Fibroblast of skin of scalp (primary cell): ENCODE measurements around the gene DNAJC15.

Experiments
- DNase-seq: peaks from one replicate; pipeline ENCODE4 v3.0.0-alpha.2; 2013

DNAJC15 gene

DNA sequence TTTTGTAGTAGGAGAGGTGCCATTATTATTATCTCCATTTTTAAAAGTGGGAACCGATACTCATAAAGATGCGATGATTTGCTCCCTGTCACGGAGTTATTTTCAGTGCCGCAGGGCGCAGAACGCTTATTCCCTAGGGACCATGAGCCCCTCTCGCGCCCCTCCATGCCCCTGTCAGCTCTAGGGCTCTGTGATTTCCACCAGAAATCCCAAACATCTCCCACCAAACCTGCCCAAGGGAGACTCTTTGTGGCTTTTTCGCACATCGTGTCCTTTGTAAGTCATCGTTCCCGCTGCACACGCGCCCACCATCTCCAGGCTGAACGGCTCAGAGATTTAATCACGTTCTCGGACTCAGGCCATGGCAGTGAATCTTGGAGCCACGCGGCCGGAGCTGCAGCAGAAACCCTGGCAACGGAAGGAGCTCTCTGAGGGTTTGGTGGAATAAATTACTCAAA lies 105.1 kb downstream of the DNAJC15 start:
- DNase-seq: no peak

- no peak for DNase-seq
Observed at GRCh38 chr13:43129066-43129465, 105.7 kb downstream of the DNAJC15 start.

DNA sequence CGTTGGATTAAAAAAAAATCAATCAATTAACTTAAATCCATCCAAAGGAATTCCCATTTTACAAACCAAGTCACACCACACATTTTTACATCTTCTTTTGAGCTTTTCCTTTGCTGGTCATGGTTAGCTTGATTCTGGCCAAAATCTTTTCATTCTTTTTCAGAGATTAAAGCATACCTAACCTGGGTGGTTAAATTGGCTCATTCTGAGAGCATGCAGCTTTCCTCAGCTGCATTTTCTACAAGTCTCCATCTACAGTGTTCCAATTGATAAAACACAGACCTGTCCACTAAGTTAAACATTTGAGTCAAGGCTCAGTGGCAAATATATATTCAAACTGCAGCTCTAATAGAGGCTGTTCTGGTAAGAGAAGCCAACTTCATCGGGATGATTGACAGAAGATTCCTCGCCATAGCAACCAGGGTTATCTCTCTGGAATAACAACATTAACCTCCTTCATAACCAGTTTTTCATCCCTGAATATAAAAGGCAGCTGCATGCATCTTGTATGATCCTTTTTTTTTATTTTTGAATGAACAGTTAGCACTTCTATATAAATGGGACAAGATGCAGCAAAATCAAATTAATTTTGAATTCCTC lies 106.2 kb downstream of the DNAJC15 start:
- DNase-seq: no peak

GRCh38 chr13:43132257-43132656 lies 108.9 kb downstream of the DNAJC15 start:
- peak; percentile 35 for DNase-seq

- no peak for DNase-seq
Observed at GRCh38 chr13:43132911-43133310, 109.5 kb downstream of the DNAJC15 start.

- no peak for DNase-seq
Observed at GRCh38 chr13:43133792-43134191, 110.4 kb downstream of the DNAJC15 start.

GRCh38 chr13:43134868-43135267 lies 111.5 kb downstream of the DNAJC15 start:
- DNase-seq: no peak

GRCh38 chr13:43135516-43135915 lies 112.1 kb downstream of the DNAJC15 start:
- no peak for DNase-seq

- peak; percentile 50 for DNase-seq
Observed at GRCh38 chr13:43136920-43137575, 113.7 kb downstream of the DNAJC15 start.

DNA sequence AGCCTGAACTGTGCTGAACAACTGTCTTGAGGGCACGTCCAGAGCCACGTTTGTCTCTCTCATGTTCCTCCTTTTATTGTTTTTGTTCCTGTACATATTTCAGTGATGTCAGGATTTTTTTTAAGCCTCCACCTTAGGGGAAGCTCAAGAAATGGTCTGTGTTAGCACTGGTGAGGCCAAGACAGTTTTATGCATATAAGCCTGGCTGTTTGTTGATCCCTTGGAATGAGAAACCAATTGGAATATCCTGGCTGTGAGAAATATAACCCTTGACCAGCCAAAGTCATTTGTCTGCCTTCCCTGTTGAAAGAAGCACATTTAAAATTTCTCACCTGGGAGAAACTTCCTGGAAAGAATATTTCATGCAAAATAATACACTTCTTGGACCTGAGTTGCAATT lies 115.8 kb downstream of the DNAJC15 start:
- DNase-seq: no peak

- no peak for DNase-seq
Observed at GRCh38 chr13:43139921-43140320, 116.5 kb downstream of the DNAJC15 start.

DNA sequence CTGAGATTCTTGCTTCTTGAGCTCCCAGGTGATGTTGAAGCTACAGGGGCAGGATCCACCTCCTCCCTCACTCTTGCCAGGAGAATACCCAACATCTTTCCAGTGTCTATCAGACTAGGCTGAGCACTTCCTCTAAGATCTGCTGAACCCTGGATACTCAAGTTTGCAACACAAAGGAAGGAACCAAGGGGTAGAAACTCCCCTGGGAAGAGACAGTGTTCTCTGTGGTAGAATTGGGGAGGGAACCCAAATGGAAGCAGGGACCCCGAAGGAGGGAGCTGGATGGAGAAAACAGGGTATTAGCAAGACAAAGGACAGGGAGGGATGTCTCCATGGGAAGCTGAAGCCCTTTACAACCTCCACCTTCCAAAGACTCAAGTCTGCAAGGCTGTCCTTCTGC lies 117.6 kb downstream of the DNAJC15 start:
- DNase-seq: no peak

DNA sequence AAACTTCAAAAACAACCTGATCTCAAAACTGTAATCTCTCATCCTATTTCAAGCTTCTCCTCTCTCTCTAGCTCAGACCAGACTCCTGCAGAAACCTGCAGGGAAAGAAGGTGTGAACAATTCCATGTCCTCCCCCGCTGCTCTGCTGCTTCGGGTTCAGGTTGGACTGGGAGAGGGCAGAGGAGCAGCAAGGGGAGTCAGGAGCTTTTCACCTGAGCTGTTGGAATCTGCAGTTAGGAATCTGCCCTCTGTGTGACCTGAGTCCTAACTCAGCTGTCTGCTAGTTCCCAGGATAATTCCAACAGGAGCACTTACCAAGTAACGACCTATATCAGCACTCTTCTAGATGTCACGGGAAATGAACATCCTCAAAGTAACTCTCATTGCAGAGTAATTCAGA lies 118.3 kb downstream of the DNAJC15 start:
- no peak for DNase-seq

DNA sequence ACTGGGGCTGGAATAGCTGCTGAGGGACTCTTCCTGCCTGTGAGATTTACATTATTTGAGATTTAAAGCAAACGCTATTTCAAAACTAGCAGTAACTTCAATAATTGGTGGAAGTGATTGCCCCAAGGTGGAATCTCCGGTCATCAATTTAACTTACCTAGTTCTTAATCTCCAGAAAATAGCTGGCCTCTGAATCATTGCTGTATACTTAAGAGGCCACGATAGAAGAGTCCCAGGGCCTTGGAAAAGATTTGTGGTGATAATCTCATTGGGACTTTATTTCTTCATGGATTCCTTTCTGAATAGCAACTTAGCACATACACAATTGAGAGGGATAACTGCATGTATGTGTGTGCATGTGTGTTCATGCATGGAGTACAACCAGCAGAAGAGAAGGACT lies 120.2 kb downstream of the DNAJC15 start:
- DNase-seq: no peak

- no peak for DNase-seq
Observed at GRCh38 chr13:43145534-43146196, 122.3 kb downstream of the DNAJC15 start.

DNA sequence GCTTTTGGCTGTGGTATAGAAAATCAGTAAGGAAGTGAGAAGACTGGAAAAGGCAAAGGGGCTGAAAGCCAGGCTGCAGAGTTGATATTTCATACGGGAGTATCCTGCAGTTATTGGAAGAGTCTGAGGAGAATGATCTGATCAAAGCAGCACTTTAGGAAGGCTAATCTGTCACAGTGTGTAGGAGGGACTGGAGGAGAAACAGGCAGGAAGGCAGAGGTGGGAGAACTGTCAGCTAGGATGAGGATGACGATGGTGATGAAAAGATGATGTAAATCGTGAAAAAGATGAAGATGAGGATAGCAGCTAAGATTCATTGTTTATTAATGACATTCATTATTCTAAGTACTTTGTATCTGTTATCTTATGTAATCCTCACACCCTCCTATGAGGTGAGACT lies 123.0 kb downstream of the DNAJC15 start:
- no peak for DNase-seq

DNA sequence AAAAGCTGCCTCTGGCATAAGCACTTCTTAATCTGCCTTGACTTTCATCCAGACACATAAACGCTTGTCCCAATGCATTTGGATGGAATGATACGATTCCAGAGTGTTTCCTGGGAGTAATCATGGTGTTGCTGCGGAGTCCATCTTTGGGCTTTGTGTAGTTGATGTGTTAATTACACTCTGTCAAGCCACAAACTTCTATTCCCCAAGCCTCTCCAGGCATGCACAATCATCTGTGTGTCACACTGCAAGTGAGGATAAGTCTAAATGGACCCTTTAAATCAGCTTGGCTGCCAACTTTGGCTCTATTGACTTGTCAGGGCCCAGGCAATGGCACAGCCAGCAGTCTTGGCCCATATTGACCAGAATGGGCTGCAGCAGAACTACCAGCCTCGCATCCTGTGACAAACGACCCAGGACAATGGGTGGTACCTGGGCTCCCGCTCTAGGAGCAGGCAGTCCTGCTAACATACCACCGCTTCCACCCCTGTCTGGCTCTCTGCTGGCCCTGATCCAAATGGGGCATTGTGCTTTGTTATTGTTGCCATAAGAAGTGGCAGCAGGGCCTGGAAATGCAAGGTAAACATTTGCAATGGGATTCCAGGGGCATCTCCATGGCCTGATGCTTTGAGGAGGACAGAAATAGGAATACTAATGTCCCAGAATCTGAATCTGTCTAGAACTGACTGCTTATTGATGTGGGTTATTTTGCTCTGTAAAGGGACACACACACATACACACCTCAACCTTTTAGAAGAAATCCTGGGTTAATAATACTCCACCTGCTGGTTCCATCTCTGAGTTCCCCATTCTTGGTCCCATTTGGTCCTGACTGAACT lies 127.2 kb downstream of the DNAJC15 start:
- DNase-seq: no peak

GRCh38 chr13:43153436-43154090 lies 130.2 kb downstream of the DNAJC15 start:
- DNase-seq: peak; percentile 70

- DNase-seq: no peak
Observed at GRCh38 chr13:43154156-43154651, 130.8 kb downstream of the DNAJC15 start.

DNA sequence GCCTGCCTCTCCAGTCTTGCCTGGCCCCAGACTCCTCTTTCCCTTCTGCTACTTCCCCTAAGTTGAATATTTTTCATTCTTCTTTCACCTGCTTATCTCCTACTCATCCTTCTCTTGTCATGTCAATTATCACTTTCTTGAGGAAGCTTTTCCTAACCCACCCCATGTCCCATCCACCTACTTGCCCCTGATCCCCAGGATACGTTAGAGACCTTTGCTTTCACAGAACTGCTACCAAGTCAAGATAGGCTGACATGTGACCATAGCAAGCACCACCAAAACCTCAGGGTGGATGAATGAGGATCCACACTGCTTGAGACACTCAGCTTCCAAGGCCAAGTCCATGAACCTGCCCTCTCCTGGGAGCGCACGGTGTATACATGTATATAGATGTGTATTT lies 131.5 kb downstream of the DNAJC15 start:
- DNase-seq: no peak

DNA sequence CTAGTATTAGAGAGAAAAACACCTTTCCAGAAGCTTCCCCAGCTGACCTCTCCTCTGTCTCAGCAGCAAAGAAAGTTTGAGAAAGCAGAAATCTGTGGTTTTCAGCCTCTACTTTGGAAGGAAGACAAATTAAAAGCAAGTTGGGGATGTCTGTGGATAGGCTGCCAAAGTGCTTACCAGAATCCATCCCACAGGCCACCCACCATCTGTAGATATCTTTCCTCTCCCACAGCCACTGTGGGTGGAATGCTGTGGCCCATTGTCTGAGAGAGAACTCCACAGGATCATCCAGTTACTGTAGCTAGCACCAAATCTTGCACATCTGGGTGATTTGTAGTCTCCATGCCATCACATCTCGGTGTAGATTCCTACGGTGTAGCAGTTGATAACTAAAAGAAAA lies 133.5 kb downstream of the DNAJC15 start:
- no peak for DNase-seq

DNA sequence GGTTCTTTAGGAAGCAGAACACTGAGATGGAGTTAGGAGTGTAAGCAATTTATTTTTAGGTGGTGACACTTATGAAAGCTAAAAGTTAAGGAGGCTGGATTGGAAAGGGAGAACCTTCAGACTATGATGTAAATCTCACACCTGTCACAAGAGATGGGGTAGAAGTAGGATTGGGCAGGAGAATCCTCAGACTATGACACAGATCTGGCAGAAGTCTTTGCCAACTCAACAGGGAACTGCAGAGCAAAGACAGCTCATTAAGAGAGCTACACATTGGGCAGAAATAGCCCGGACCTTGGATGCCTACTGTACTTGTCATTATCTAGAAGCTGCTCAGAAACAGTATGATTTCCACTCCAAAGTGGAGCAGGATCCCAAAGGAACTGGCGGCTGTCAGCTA lies 134.4 kb downstream of the DNAJC15 start:
- no peak for DNase-seq
